Measurements from ENCODE around the gene ITGA7. TPM values are rescaled to one million over a fixed set of nuclear protein-coding genes. Genes with fewer than 3 reads are reported as not detected.

ITGA7 gene
- total and polyA plus RNA-seq, 2 of the 4 experiments (the other 2 are of a cell fraction) = 3.9 to 15.7 TPM

DNA sequence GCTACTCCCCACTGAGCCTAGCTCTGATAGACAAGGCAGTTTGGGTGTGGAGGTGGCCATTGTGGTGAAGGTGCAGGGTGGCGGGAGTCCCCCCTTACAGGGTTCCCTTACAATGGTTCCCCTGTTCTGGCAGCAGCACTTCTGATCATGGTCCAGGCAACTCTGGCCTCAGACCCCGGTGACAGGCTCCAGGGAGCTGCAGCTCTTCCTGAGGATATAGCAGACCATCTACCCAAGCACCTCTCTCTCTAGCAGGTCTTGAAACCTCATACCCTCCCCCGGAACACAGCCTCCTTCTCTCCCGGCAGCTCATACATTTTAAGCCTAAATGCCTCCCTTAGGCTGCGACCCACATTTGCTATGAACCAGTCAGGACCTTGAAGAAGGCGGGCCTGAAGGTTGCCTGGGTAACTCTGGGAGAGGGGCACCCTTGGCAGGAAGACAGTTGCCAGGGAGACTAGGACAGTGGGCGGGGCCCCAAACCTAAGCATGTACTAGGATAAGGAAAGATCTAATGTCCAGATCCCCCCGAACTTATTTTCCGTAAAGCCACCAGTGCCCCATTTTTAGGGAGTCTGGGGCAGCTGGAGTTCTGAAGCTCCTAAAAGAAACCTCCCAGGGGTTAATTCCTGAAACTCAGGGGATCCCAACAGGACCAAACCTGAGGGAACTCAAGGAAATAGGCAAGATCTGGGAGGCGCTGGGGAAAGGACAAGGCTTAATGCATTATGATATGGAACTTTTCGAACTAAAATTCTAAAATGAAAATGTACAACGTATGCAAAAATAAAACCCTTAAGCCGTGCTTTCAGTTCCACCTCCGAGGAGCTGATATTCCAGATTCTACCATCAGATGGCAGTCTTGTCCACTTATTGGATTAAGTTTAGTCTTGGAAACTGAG, 30.7 kb upstream of the ITGA7 start:
- H4K5ac ChIP-seq (ENCODE audit: low read depth, low read length) = peak overlapping the region; percentile 42
- peak overlapping the region; percentile 22; the same call in 1 of the 2 replicates for H3K56ac ChIP-seq (ENCODE audit: extremely low read depth, insufficient read depth, low read length)
- peaks cover 6% of the 10 kb centered on the region for H3K4me1 ChIP-seq (ENCODE audit: control insufficient read depth, insufficient read depth, low read length)
- H3K36me3 ChIP-seq (ENCODE audit: control insufficient read depth, insufficient read depth, low read length) = no peaks in the 10 kb centered on the region
- H2AFZ ChIP-seq (replicated peaks; ENCODE audit: low read length, poor library complexity) = peak overlapping the region; percentile 96
- peak overlapping the region; percentile 76 for H3K9ac ChIP-seq (ENCODE audit: low read depth, low read length)
- dilution Hi-C loops (cut with HindIII; ENCODE audit: low sequenced_read_pairs, unreplicated experiment) (no loop called here), intact Hi-C loops (cut with micrococcal nuclease) (loop anchor here (1.0 to 5.0 kb wide), 6 partner anchors 59 to 367 kb away; partner anchors contain the start of gene RPS26), in situ Hi-C loops (cut with MboI; ENCODE audit: low sequenced_read_pairs) (loop anchor here (5.0 kb wide), 1 partner anchor 204 kb away; no protein-coding TSS in a partner anchor)
- ChIA-PET POLR2A (ENCODE audit: unreplicated experiment) (interaction anchor here (0.5 to 1.6 kb wide), 3 partner anchors 9 to 380 kb away, joined by 3 to 5 read pairs (median 4); partner anchors contain the start of genes CD63 and ZC3H10), CTCF (interaction anchor here (0.6 to 2.7 kb wide), 23 partner anchors 9 to 306 kb away, joined by 3 to 16 read pairs (median 4); partner anchors contain the start of genes CD63, ORMDL2 and SARNP)
- no TSS peak for BruUV-seq (replicated peaks)
- peak overlapping the region; percentile 92 for H3K4me2 ChIP-seq (ENCODE audit: low read depth, low read length)
- H3K4ac ChIP-seq (ENCODE audit: low read depth, low read length) = peak overlapping the region; percentile 70
- WGBS, 2 experiments (ENCODE audit: extremely low coverage in 2 of 2, insufficient read length in 1 of 2) = no CpG with 5 or more reads among the region's 14 CpGs
- H2AK5ac ChIP-seq (ENCODE audit: low read depth, low read length) = no peak overlapping the region
- peak; percentile 82 for DNase-seq
- H3K18ac ChIP-seq (ENCODE audit: low read depth, low read length) = peak overlapping the region; percentile 8
- peak overlapping the region; percentile 80 for H3K14ac ChIP-seq (replicated peaks; ENCODE audit: low read depth, low read length)
- peak overlapping the region; percentile 38 for H2BK5ac ChIP-seq (ENCODE audit: low read depth, low read length, poor library complexity, severe bottlenecking)
- peak overlapping the region; percentile 25; the same call in 1 of the 3 replicates for H2BK15ac ChIP-seq (ENCODE audit: low read depth, low read length)
- peak; percentile 75 for ATAC-seq (ENCODE audit: low read depth)
- no peaks in the 10 kb centered on the region for H4K20me1 ChIP-seq (ENCODE audit: insufficient read depth, low read length)
- peaks cover 6% of the 10 kb centered on the region; the same call in 1 of the 2 replicates for H3K9me1 ChIP-seq (ENCODE audit: insufficient read depth, low read length)
- H3K27me3 ChIP-seq (ENCODE audit: control insufficient read depth, insufficient read depth, low read length) = no peaks in the 10 kb centered on the region
- H2AK9ac ChIP-seq (replicated peaks; ENCODE audit: low read depth, low read length, poor library complexity) = peak overlapping the region; percentile 77
- peak overlapping the region; percentile 69 for H3K23ac ChIP-seq (ENCODE audit: low read depth, low read length)
- peak overlapping the region; percentile 39 for H4K91ac ChIP-seq (ENCODE audit: insufficient read depth, low read depth, low read length)
- peak overlapping the region; percentile 46; the same call in 1 of the 2 replicates for H2BK20ac ChIP-seq (ENCODE audit: low read depth, low read length)
- H3K79me1 ChIP-seq (ENCODE audit: low read depth in 1 of 2, low read length in 2 of 2) = peaks cover 0 to 11% of the 10 kb centered on the region in 2 experiments; a peak in 1 of 4 replicates
- peak overlapping the region; percentile 63 for H2BK120ac ChIP-seq (ENCODE audit: low read depth, low read length)
- H3K4me3 ChIP-seq (ENCODE audit: insufficient read depth, low read depth, low read length) = peak overlapping the region; percentile 68
- H3K9me3 ChIP-seq (ENCODE audit: control insufficient read depth, insufficient read depth, low read length) = no peaks in the 10 kb centered on the region
- H3K27ac ChIP-seq (ENCODE audit: insufficient read depth, low read length) = peak overlapping the region; percentile 47
- peak overlapping the region; percentile 66 to 88; a peak in 3 of 4 replicates for H4K8ac ChIP-seq (ENCODE audit: low read depth in 2 of 2, low read length in 2 of 2)
- TF ChIP-seq POLR2A (IDR thresholded peaks at IDR 0.05; ENCODE audit: low read depth, low read length) (no peak), RAD21 (IDR thresholded peaks at IDR 0.05; ENCODE audit: low read length) (peak; percentile 89), MAFK (IDR thresholded peaks at IDR 0.05; ENCODE audit: low read depth, low read length) (peak; percentile 91), RFX5 (IDR thresholded peaks at IDR 0.05; ENCODE audit: low read depth, low read length) (peak; percentile 65), FOS (IDR thresholded peaks at IDR 0.05; ENCODE audit: low read depth, low read length) (no peak), NFE2L2 (IDR thresholded peaks at IDR 0.05; ENCODE audit: low read depth, low read length) (no peak), ELK1 (IDR thresholded peaks at IDR 0.05; ENCODE audit: borderline replicate concordance, low read depth, low read length) (no peak), CTCF (conservative IDR thresholded peaks at IDR 0.05; ENCODE audit: low read depth, low read length) (peak; percentile 93), BHLHE40 (IDR thresholded peaks at IDR 0.05; ENCODE audit: low read depth, low read length) (no peak), SMC3 (IDR thresholded peaks at IDR 0.05; ENCODE audit: low read depth, low read length) (peak; percentile 76), RCOR1 (IDR thresholded peaks at IDR 0.05; ENCODE audit: insufficient replicate concordance, low read length) (no peak)
- TF ChIP-seq, protein P1, sequence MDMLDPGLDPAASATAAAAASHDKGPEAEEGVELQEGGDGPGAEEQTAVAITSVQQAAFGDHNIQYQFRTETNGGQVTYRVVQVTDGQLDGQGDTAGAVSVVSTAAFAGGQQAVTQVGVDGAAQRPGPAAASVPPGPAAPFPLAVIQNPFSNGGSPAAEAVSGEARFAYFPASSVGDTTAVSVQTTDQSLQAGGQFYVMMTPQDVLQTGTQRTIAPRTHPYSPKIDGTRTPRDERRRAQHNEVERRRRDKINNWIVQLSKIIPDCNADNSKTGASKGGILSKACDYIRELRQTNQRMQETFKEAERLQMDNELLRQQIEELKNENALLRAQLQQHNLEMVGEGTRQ (IDR thresholded peaks at IDR 0.05; ENCODE audit: low read depth, low read length) = no peak

Measured in IMR-90 (cell line).